Measurements from ENCODE around the gene SYTL3. TPM values are rescaled to one million over a fixed set of nuclear protein-coding genes. Genes with fewer than 3 reads are reported as not detected.

SYTL3 gene
- total and polyA plus RNA-seq, 2 of the 8 experiments (the other 6 are each of a cell fraction or from before 2014, with no cell fraction given), result 0.27 to 0.99 TPM

DNA sequence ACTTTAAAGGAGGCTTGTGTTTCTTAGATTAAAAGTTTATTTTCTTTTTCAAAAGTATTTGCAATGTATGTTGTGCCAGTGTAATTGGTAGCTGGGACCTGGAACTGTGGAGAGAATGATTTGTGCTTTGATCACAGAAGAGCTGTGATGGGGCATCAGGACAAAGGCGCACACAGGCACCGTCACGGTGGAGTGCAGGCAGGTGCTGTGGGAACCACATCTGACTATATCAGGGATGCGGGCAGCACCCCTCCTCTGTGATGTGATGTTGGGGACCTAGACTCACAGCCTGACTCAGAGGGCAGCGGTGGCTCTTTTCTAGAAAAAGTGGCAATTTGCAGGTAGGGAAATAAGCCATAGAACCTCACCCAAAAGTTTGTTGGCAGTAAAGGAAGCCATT is 34.5 kb downstream of the SYTL3 start (continued):
- TF ChIP-seq KDM1A (IDR thresholded peaks at IDR 0.05; ENCODE audit: borderline replicate concordance, low read length), result no peak
